ENCODE data around the gene LMAN1L. TPM values are rescaled to one million over a fixed set of nuclear protein-coding genes. Genes with fewer than 3 reads are reported as not detected.

The LMAN1L gene
- total RNA-seq, 2 experiments from 2014 or later = 0.09 to 0.38 TPM

- H3K4me1 ChIP-seq (ENCODE audit: insufficient read depth, low read length, poor library complexity, severe bottlenecking) = peaks cover 8% of the 10 kb centered on the region
- H3K36me3 ChIP-seq (ENCODE audit: insufficient read depth, low read length) = peaks cover 31% of the 10 kb centered on the region
- TF ChIP-seq EZH2phosphoT487 (IDR thresholded peaks at IDR 0.05; ENCODE audit: borderline replicate concordance, low read depth, low read length) = no peak
- TF ChIP-seq, protein P1, sequence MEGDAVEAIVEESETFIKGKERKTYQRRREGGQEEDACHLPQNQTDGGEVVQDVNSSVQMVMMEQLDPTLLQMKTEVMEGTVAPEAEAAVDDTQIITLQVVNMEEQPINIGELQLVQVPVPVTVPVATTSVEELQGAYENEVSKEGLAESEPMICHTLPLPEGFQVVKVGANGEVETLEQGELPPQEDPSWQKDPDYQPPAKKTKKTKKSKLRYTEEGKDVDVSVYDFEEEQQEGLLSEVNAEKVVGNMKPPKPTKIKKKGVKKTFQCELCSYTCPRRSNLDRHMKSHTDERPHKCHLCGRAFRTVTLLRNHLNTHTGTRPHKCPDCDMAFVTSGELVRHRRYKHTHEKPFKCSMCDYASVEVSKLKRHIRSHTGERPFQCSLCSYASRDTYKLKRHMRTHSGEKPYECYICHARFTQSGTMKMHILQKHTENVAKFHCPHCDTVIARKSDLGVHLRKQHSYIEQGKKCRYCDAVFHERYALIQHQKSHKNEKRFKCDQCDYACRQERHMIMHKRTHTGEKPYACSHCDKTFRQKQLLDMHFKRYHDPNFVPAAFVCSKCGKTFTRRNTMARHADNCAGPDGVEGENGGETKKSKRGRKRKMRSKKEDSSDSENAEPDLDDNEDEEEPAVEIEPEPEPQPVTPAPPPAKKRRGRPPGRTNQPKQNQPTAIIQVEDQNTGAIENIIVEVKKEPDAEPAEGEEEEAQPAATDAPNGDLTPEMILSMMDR (conservative IDR thresholded peaks at IDR 0.05; ENCODE audit: low read length) = no peak
- no peak overlapping the region for H2AFZ ChIP-seq (ENCODE audit: low read length)
- H3K27ac ChIP-seq (ENCODE audit: low read depth, low read length, poor library complexity, severe bottlenecking) = no peak overlapping the region
- H3K4me3 ChIP-seq (ENCODE audit: low read depth, low read length, poor library complexity, severe bottlenecking) = no peak overlapping the region
- no TSS peak for BruUV-seq (replicated peaks)
- intact Hi-C loops (cut with micrococcal nuclease; ENCODE audit: unreplicated experiment) = no loop called here
- POLR2A ChIA-PET = no interaction called here
- H3K9me3 ChIP-seq (ENCODE audit: low read length) = peaks cover 16% of the 10 kb centered on the region
- H4K20me1 ChIP-seq (ENCODE audit: insufficient read depth, low read length) = no peaks in the 10 kb centered on the region
- CTCF ChIA-PET (ENCODE audit: unreplicated experiment) = no interaction called here
- no peak overlapping the region for H3K4me2 ChIP-seq (ENCODE audit: low read length)
- peaks cover 43% of the 10 kb centered on the region for H3K79me2 ChIP-seq (ENCODE audit: insufficient read depth, low read depth, low read length)
- H3K9me2 ChIP-seq (ENCODE audit: insufficient read depth, low read length) = no peaks in the 10 kb centered on the region
- DNase-seq (ENCODE audit: low spot score) = no peak
These were observed 51.7 kb downstream of the LMAN1L start for GRCh38 chr15:74864296-74864695.

DNA sequence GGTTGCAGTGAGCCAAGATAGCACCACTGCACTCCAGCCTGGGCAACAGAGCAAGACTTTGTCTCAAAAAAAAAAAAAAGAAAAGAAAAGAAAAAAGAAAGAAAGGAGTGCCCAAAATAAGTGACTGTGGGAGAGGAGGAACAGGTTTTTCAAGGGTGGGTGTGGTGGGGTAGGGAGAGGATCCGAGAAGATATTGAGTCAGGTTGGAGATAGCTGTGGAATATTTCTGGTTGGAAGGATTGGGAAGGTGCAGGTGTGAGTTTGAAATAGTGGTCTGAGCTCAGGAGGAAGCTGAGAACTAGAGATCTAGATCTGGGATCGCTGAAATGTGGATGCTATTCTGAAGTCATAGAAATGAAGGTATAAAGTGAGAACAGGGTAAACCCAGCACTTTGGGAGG is 52.7 kb downstream of the LMAN1L start:
- Histone ChIP-seq H3K36me3 (ENCODE audit: insufficient read depth, low read length) (peaks cover 36% of the 10 kb centered on the region), H4K20me1 (ENCODE audit: insufficient read depth, low read length) (no peaks in the 10 kb centered on the region; the same call in 1 of the 2 replicates), H3K79me2 (ENCODE audit: insufficient read depth, low read depth, low read length) (peaks cover 46% of the 10 kb centered on the region), H3K9me3 (ENCODE audit: low read length) (peaks cover 16% of the 10 kb centered on the region), H3K9me2 (ENCODE audit: insufficient read depth, low read length) (no peaks in the 10 kb centered on the region), H2AFZ (ENCODE audit: low read length) (no peak overlapping the region), H3K4me1 (ENCODE audit: insufficient read depth, low read length, poor library complexity, severe bottlenecking) (peaks cover 11% of the 10 kb centered on the region), H3K4me3 (ENCODE audit: low read depth, low read length, poor library complexity, severe bottlenecking) (no peak overlapping the region), H3K27ac (ENCODE audit: low read depth, low read length, poor library complexity, severe bottlenecking) (no peak overlapping the region), H3K4me2 (ENCODE audit: low read length) (no peak overlapping the region)
- intact Hi-C loops (cut with micrococcal nuclease; ENCODE audit: unreplicated experiment) = no loop called here
- CTCF ChIA-PET (ENCODE audit: unreplicated experiment) = no interaction called here
- TF ChIP-seq, protein P1 (conservative IDR thresholded peaks at IDR 0.05; ENCODE audit: low read length) = no peak
- no peak for TF ChIP-seq EZH2phosphoT487 (IDR thresholded peaks at IDR 0.05; ENCODE audit: borderline replicate concordance, low read depth, low read length)
- BruUV-seq (replicated peaks) = no TSS peak
- POLR2A ChIA-PET = interaction anchor here (0.6 kb wide), 1 partner anchor 146 kb away, joined by 4 read pairs; no protein-coding TSS in a partner anchor
- no peak for DNase-seq (ENCODE audit: low spot score)

DNA sequence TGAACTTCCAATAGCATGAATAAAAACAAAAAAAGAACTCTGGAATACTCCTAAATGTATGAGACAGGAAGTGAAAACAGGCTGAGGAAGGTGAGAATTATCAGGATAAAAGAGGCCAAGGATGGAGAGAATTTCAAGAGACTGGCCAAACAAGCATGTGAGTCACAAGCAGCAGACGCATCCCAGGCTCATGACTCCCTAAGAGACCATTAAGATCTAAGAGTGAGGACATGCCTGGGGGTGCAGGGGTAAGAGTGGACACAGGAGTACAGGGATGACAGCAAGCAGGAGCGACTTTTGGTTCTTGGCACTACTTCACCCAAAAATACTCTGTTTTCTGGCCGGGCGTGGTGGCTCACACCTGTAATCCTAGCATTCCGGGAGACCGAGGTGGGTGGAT is 53.5 kb downstream of the LMAN1L start:
- H3K4me1 ChIP-seq (ENCODE audit: insufficient read depth, low read length, poor library complexity, severe bottlenecking) = peaks cover 19% of the 10 kb centered on the region
- POLR2A ChIA-PET = interaction anchor here (0.6 kb wide), 1 partner anchor 146 kb away, joined by 4 read pairs; no protein-coding TSS in a partner anchor
- no peak overlapping the region for H3K4me2 ChIP-seq (ENCODE audit: low read length)

More for the DNA sequence above, 53.5 kb downstream of the LMAN1L start:
- TF ChIP-seq EZH2phosphoT487 (IDR thresholded peaks at IDR 0.05; ENCODE audit: borderline replicate concordance, low read depth, low read length) = no peak
- TF ChIP-seq, protein P1 (conservative IDR thresholded peaks at IDR 0.05; ENCODE audit: low read length) = no peak
- H3K4me3 ChIP-seq (ENCODE audit: low read depth, low read length, poor library complexity, severe bottlenecking) = no peak overlapping the region
- H3K9me2 ChIP-seq (ENCODE audit: insufficient read depth, low read length) = no peaks in the 10 kb centered on the region
- BruUV-seq (replicated peaks) = no TSS peak
- no peak for DNase-seq (ENCODE audit: low spot score)
- CTCF ChIA-PET (ENCODE audit: unreplicated experiment) = no interaction called here
- peaks cover 39% of the 10 kb centered on the region for H3K36me3 ChIP-seq (ENCODE audit: insufficient read depth, low read length)
- no peak overlapping the region for H2AFZ ChIP-seq (ENCODE audit: low read length)
- peaks cover 52% of the 10 kb centered on the region for H3K79me2 ChIP-seq (ENCODE audit: insufficient read depth, low read depth, low read length)
- H3K27ac ChIP-seq (ENCODE audit: low read depth, low read length, poor library complexity, severe bottlenecking) = no peak overlapping the region
- H3K9me3 ChIP-seq (ENCODE audit: low read length) = peaks cover 16% of the 10 kb centered on the region
- H4K20me1 ChIP-seq (ENCODE audit: insufficient read depth, low read length) = peaks cover 4% of the 10 kb centered on the region
- intact Hi-C loops (cut with micrococcal nuclease; ENCODE audit: unreplicated experiment) = no loop called here
